BLaER1 (cell line): ENCODE results near the gene INPP5F.
"Not testable (repeated sequence)": the region's sequence is repeated elsewhere in the genome, so short reads cannot be mapped to it uniquely, and the experiment has no call there.

Experiments
- H3K27ac ChIP-seq: shearing (Covaris generic); formaldehyde crosslinking; 2 replicates; pipeline ENCODE4 v1.8.1; 2022
- H3K27me3 ChIP-seq: shearing (Covaris generic); formaldehyde crosslinking; 2 replicates; pipeline ENCODE4 v1.8.1; 2022
- H3K36me3 ChIP-seq: shearing (Covaris generic); formaldehyde crosslinking; 2 replicates; pipeline ENCODE4 v1.8.1; 2022
- H3K4me1 ChIP-seq: shearing (Covaris generic); formaldehyde crosslinking; 2 replicates; pipeline ENCODE4 v1.8.1; 2022
- H3K4me2 ChIP-seq: shearing (Covaris generic); formaldehyde crosslinking; 2 replicates; pipeline ENCODE4 v1.8.1; 2022
- H3K4me3 ChIP-seq: shearing (Covaris generic); formaldehyde crosslinking; 2 replicates; pipeline ENCODE4 v1.8.1; 2022
- H3K9ac ChIP-seq: shearing (Covaris generic); formaldehyde crosslinking; 2 replicates; pipeline ENCODE4 v1.8.1; 2022
- H3K9me3 ChIP-seq: shearing (Covaris generic); formaldehyde crosslinking; 2 replicates; pipeline ENCODE4 v1.8.1; 2022
- H4K20me1 ChIP-seq: shearing (Covaris generic); formaldehyde crosslinking; 2 replicates; pipeline ENCODE4 v1.8.1; 2022
- Cebpa-rat ChIP-seq: shearing (Covaris generic); IDR thresholded peaks from 2 replicates; pipeline ENCODE4 v1.8.1; 2022

Gene INPP5F

DNA sequence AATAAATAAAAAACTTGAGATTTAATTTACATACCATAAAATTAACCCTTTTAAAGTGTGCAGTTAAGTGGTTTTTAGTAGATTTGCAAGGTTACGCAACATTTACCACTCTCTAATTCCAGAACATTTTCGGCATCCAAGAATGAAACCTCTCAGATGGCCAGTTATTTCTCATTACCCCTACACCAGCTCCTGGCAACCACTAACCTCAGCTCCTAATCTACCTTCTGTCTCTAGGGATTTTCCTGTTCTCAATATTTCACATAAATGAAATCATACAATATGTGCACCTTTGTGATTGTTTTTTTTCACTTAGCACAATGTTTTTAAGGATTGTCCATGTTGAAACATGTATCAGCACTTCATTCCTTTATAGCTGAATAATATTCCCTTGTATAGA is 45.1 kb downstream of the INPP5F start:
- H3K9me3 ChIP-seq = peaks cover 11% of the 10 kb centered on the region
- H3K36me3 ChIP-seq = peaks cover 38% of the 10 kb centered on the region
- no peak overlapping the region for H3K9ac ChIP-seq
- H3K4me2 ChIP-seq = no peak overlapping the region
- H4K20me1 ChIP-seq = no peaks in the 10 kb centered on the region
- TF ChIP-seq Cebpa-rat = peak; percentile 39; the same call in 1 of the 2 replicates
- no peak overlapping the region for H3K27ac ChIP-seq
- H3K27me3 ChIP-seq = no peaks in the 10 kb centered on the region
- H3K4me3 ChIP-seq = no peak overlapping the region
- H3K4me1 ChIP-seq = peaks cover 12% of the 10 kb centered on the region

DNA sequence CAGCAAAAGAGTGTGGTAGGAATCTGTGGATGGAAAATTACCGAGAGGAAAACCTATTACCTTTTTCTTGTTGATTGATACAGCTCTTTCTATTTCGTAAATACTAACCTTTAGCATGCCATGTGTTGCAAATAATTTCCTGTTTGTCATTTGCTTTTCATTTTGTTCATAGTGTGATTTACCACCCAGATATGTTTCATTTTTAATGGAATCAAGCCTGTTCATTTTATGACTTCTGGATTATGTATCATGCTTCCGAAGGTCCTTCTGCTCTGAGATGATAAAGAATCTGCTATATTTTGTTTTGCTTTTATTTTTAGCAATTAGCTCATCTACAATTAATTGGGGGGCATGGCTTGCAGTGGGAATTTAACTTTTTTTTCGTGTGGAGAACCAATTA is 46.5 kb downstream of the INPP5F start:
- Histone ChIP-seq H3K4me1 (peaks cover 12% of the 10 kb centered on the region), H3K9me3 (peaks cover 14% of the 10 kb centered on the region), H3K27me3 (no peaks in the 10 kb centered on the region), H3K27ac (no peak overlapping the region), H3K4me2 (no peak overlapping the region), H3K9ac (no peak overlapping the region), H4K20me1 (no peaks in the 10 kb centered on the region), H3K4me3 (no peak overlapping the region), H3K36me3 (peaks cover 40% of the 10 kb centered on the region)
- TF ChIP-seq Cebpa-rat = no peak

DNA sequence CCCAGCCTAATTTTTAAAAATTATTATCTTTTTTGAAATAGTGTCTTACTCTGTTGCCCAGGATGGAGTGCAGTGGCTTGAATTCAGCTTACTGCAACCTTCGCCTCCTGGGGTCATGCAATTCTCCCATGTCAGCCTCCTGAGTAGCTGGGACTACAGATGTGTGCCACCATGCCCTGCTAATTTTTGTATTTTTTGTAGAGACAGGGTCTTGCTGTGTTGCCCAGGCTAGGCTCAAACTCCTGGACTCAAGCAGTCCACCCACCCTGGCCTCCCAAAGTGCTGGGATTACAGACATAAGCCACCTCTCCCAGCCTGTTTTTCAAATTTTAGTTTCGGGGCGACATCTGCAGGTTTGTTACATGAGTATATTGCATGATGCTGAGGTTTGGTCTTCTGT is 47.2 kb downstream of the INPP5F start:
- H3K27ac ChIP-seq, H4K20me1 ChIP-seq, H3K9ac ChIP-seq, H3K27me3 ChIP-seq, H3K4me3 ChIP-seq, H3K4me2 ChIP-seq: not testable (repeated sequence)
- Histone ChIP-seq H3K36me3 (peaks cover 40% of the 10 kb centered on the region), H3K4me1 (peaks cover 12% of the 10 kb centered on the region), H3K9me3 (peaks cover 14% of the 10 kb centered on the region)

DNA sequence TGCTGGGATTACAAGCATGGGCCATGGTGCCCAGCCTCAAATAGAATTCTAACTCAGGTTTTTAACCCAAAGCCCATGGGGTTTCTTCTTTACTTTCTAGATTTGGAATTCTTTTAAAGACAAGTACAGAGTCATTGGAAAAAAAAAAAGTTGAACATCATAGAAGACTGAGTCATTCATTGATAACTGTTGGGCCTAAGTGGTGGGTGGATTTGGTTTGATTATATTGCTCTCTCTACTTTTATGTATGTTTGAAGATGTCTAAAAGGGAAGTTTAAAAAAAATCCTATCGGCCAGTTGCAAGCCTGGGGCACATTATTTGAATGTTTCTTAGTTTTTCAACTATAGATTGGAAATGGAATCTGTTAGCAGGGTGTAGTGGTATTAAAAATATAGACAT is 49.7 kb downstream of the INPP5F start:
- no peak overlapping the region for H3K4me2 ChIP-seq
- H3K4me3 ChIP-seq = no peak overlapping the region
- H3K9ac ChIP-seq = no peak overlapping the region
- H3K4me1 ChIP-seq = peaks cover 4% of the 10 kb centered on the region; the same call in 1 of the 2 replicates
- no peak for TF ChIP-seq Cebpa-rat
- H4K20me1 ChIP-seq = no peaks in the 10 kb centered on the region
- H3K9me3 ChIP-seq = peaks cover 27% of the 10 kb centered on the region
- H3K36me3 ChIP-seq = peaks cover 35% of the 10 kb centered on the region
- H3K27me3 ChIP-seq = no peaks in the 10 kb centered on the region
- no peak overlapping the region for H3K27ac ChIP-seq

DNA sequence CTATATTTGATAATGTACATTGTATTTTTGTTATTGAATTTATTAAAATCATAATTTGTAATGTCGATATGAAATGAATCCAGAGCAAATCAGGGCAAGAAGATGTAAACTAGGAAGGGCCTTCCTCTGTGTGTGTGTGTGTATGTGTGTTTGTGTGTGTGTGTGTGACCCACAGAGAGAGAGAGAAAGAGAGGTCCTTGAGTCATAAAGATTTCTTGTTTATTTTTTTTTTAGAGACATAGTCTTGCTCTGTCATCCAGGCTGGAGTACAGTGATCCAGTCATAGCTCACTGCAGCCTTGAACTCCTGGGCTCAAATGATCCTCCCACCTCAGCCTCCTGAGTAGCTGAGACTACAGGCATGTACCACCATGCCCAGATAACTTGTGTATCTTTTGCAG is 50.7 kb downstream of the INPP5F start:
- H3K36me3 ChIP-seq = peaks cover 39% of the 10 kb centered on the region
- H3K9me3 ChIP-seq = peaks cover 34% of the 10 kb centered on the region
- no peaks in the 10 kb centered on the region for H4K20me1 ChIP-seq
- H3K27me3 ChIP-seq = no peaks in the 10 kb centered on the region
- H3K4me2 ChIP-seq = no peak overlapping the region
- no peak overlapping the region for H3K9ac ChIP-seq
- TF ChIP-seq Cebpa-rat = no peak
- H3K27ac ChIP-seq = no peak overlapping the region
- H3K4me3 ChIP-seq = no peak overlapping the region
- H3K4me1 ChIP-seq = peaks cover 10% of the 10 kb centered on the region

DNA sequence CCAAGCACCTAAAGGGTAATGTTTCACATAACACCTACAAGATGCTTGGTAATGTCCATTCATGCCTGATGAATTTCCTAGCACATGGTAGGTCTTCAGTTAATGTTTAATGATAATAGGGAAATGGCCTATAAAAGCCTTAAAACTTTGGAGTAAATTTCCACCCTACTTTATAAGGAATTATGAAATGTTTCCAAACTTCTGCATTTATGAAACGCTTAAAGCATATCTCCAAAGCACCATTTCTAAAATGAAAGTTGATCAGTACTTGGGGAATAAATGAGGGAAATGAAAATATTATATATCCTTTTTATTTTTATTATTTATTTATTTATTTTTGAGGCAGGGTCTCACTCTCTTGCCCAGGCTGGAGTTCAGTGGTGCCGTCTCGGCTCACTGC is 51.8 kb downstream of the INPP5F start:
- peaks cover 31% of the 10 kb centered on the region for H3K36me3 ChIP-seq
- no peak for TF ChIP-seq Cebpa-rat
- H3K4me1 ChIP-seq = peaks cover 21% of the 10 kb centered on the region
- no peak overlapping the region for H3K9ac ChIP-seq
- no peak overlapping the region for H3K27ac ChIP-seq
- H3K9me3 ChIP-seq = peaks cover 24% of the 10 kb centered on the region
- no peaks in the 10 kb centered on the region for H3K27me3 ChIP-seq
- H4K20me1 ChIP-seq = no peaks in the 10 kb centered on the region
- no peak overlapping the region for H3K4me2 ChIP-seq
- H3K4me3 ChIP-seq = no peak overlapping the region

DNA sequence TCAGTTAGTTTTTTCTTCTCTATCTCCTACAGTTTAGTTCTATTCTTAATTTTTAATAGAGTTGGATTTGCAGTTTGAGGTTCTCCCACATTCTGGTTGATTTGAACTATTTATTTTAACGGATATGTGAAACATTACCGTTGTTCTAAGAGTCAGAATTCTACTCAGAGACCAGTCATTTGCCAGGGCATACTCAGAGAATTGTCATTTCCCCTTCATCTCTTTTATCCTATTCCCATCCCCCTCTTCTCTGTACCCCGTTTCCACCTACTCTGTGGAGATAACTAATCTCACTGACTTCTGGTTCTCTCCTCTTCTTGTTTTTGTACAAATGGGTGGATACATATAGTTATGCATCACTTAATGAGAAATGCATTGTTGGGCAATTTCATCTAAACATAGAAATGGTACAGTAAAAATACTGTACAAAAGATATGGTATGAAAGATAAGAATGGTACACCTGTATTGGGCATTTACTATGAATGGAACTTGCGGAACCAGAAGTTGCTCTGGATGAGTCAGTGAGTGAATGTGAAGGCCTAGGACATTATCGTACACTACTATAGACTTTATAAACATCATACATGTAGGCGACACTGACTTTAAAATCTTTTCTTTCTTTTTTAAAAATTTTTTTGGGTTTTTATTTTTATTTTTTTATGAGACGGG is 53.1 kb downstream of the INPP5F start:
- no peak overlapping the region for H3K4me2 ChIP-seq
- peaks cover 23% of the 10 kb centered on the region for H3K9me3 ChIP-seq
- peaks cover 33% of the 10 kb centered on the region for H3K4me1 ChIP-seq
- no peak overlapping the region for H3K27ac ChIP-seq
- no peaks in the 10 kb centered on the region for H4K20me1 ChIP-seq
- TF ChIP-seq Cebpa-rat = no peak
- peaks cover 21% of the 10 kb centered on the region for H3K36me3 ChIP-seq
- no peak overlapping the region for H3K9ac ChIP-seq
- no peaks in the 10 kb centered on the region for H3K27me3 ChIP-seq
- no peak overlapping the region for H3K4me3 ChIP-seq

DNA sequence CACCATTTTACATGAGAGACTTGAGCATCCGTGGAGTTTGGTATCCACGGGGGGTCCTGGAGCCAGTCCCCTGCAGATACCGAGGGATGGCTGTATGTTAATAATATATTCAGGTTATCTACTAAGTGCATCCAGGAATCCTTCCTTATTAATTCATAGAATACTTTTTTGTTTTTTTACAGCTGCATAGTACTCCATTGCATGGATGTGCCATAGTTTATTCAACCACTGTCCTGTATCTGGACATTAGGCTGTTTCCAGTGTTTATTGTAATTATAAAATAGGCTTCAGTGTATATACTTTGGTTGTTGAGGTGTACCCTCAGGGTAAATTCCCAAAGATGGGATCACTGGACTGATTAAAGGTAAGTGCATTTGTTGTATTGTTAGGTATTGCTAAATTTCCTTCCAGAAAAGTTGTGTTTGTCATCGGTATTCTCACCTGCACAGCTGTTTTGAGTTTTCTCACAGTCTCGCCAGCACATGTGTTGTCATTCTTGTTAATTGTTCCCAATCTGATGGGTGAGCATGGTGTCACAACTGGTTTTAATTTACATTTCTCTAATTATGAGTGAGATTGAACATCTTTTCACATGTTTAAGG is 55.1 kb downstream of the INPP5F start:
- Histone ChIP-seq H3K36me3 (peaks cover 17% of the 10 kb centered on the region), H3K4me3 (no peak overlapping the region), H4K20me1 (no peaks in the 10 kb centered on the region), H3K27ac (no peak overlapping the region), H3K4me1 (peaks cover 50% of the 10 kb centered on the region), H3K27me3 (no peaks in the 10 kb centered on the region), H3K4me2 (peak overlapping the region; percentile 75; the same call in 1 of the 2 replicates), H3K9me3 (peaks cover 23% of the 10 kb centered on the region), H3K9ac (no peak overlapping the region)
- TF ChIP-seq Cebpa-rat = no peak

DNA sequence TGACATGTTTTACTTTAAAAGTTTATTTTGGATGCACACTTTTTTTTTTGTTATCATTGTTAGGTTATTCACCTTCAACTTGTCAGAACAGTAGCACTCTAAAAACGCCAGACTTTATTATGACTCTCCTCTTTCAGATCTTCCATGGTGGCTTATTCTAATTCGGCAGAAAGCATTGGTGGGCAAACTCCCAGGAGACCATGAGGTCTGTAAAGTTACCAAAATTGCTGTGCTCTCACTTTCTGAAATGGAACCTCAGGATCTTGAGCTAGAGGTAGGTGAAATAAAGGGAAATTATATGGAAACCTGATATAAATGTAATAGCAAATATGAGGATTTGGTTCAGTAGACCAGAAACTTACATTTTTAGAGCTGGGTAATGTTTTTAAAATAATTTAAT is 55.6 kb downstream of the INPP5F start:
- Histone ChIP-seq H3K27me3 (no peaks in the 10 kb centered on the region), H3K9me3 (peaks cover 23% of the 10 kb centered on the region), H3K9ac (no peak overlapping the region), H3K36me3 (peaks cover 17% of the 10 kb centered on the region), H3K4me1 (peaks cover 55% of the 10 kb centered on the region), H3K27ac (no peak overlapping the region), H4K20me1 (no peaks in the 10 kb centered on the region), H3K4me2 (peak overlapping the region; percentile 75), H3K4me3 (no peak overlapping the region)
- no peak for TF ChIP-seq Cebpa-rat

DNA sequence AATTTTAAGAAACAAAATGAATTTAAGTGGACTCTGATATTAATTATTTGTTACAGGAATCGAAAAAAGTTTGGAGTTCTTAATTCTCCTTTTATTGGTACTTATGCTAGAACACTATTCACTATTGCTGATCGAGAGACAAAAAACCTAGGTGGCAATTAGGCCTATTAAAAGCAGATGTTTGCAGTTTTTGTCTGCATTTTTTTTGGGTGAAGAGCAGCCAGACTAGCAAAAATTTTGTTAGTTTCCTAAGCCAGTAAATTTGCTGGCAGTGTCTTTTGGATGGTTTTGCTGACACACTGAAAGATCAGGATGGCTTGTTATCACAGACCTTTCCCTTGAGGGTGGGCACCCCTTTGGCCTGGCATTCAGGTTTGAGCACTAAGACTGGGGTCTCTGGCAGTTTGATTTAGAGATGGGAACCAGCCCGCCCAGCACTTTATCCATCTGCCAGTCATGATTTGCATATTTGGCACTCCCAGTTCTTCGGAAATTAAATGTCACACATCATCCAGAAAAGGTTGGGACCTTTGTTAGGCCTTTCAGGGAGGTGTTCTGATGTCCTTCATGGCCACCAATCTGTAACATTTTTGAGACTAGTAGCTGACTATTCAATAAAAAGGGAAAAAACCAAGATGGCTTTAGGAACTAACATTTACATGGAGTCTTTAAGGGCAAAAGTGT is 57.3 kb downstream of the INPP5F start:
- Histone ChIP-seq H4K20me1 (no peaks in the 10 kb centered on the region), H3K27me3 (no peaks in the 10 kb centered on the region), H3K4me3 (peak overlapping the region; percentile 49; the same call in 1 of the 2 replicates), H3K9ac (peak overlapping the region; percentile 44; the same call in 1 of the 2 replicates), H3K4me2 (peak overlapping the region; percentile 75), H3K9me3 (peaks cover 19% of the 10 kb centered on the region), H3K27ac (peak overlapping the region; percentile 82), H3K36me3 (peaks cover 13% of the 10 kb centered on the region; the same call in 1 of the 2 replicates), H3K4me1 (peaks cover 70% of the 10 kb centered on the region)
- no peak for TF ChIP-seq Cebpa-rat
